ENCODE measurements around the gene PCNX3. TPM values are rescaled to one million over a fixed set of nuclear protein-coding genes. Genes with fewer than 3 reads are reported as not detected.

PCNX3 gene
- total RNA-seq, 2 donors from 2014 or later: 21.8 to 56.7 TPM

GRCh38 chr11:65580756-65581155, 34.8 kb upstream of the PCNX3 start:
- DNase-seq (no peak), ATAC-seq (no peak)
- H3K4me1 ChIP-seq: peaks cover 20% of the 10 kb centered on the region
- WGBS, 2 donors: 95 to 96% methylated on average over 7 to 8 of the region's 8 CpGs
- H3K27ac ChIP-seq: no peak overlapping the region
- TF ChIP-seq CTCF (IDR thresholded peaks at IDR 0.05) (no peak), POLR2A (IDR thresholded peaks at IDR 0.05) (no peak)
- no peaks in the 10 kb centered on the region for H3K9me3 ChIP-seq
- H3K27me3 ChIP-seq: no peaks in the 10 kb centered on the region
- no peak overlapping the region for H3K4me3 ChIP-seq
- peaks cover 0 to 1% of the 10 kb centered on the region in 2 donors for H3K36me3 ChIP-seq (replicated peaks in 1 of 2; ENCODE audit: insufficient read depth in 1 of 2, low read depth in 2 of 2)
- intact Hi-C loops (cut with DNase I): no loop called here

DNA sequence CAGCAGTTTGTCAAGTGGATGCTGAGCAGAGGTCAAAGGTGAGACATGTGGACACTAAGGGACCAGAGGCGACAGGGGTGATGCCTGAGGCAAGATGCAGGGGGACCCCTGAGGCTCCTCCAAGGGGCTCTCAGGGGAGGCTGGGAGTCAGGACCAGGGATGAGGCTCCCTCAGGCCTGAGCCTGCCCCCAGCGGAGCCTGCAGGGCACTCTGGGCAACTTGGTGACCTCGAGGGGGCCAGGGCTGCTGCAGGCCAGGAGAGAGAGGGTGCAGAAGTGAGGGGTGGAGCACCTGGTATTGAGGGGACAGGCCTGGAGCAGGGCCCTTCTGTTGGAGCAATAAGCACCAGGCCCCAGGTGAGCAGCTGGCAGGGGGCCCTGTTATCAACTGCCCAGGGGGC, 33.6 kb upstream of the PCNX3 start:
- Histone ChIP-seq H3K9me3 (no peaks in the 10 kb centered on the region), H3K36me3 (replicated peaks in 1 of 2; ENCODE audit: insufficient read depth in 1 of 2, low read depth in 2 of 2) (peaks cover 0 to 1% of the 10 kb centered on the region in 2 donors), H3K4me1 (peaks cover 10% of the 10 kb centered on the region), H3K4me3 (no peak overlapping the region), H3K27me3 (no peaks in the 10 kb centered on the region), H3K27ac (no peak overlapping the region)
- TF ChIP-seq CTCF (IDR thresholded peaks at IDR 0.05) (no peak), POLR2A (IDR thresholded peaks at IDR 0.05) (no peak)
- no peak for DNase-seq
- 89 to 100% methylated on average over 2 to 3 of the region's 3 CpGs for WGBS, 2 donors
- intact Hi-C loops (cut with DNase I): no loop called here
- no peak for ATAC-seq

DNA sequence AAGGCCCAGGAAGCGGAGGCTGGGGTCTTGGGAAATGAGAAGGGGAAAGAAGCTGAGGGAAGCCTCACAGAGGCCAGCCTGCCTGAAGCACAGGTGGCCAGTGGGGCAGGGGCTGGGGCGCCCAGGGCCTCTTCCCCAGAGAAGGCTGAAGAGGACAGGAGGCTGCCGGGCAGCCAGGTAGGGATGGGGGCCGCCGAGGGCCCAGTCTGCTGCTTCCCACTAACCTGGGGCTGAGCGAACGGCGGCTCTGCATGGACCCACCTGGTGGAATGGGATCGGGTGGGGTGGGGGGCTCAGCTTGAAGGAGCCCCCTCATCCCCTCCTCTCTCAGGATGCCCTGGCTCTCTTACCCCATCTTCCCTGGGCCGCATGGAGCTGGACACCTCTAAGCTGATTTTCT, 32.0 kb upstream of the PCNX3 start:
- Histone ChIP-seq H3K4me3 (no peak overlapping the region), H3K27ac (no peak overlapping the region), H3K9me3 (no peaks in the 10 kb centered on the region), H3K27me3 (no peaks in the 10 kb centered on the region), H3K4me1 (no peaks in the 10 kb centered on the region), H3K36me3 (replicated peaks in 1 of 2; ENCODE audit: insufficient read depth in 1 of 2, low read depth in 2 of 2) (peaks cover 0 to 1% of the 10 kb centered on the region in 2 donors)
- intact Hi-C loops (cut with DNase I): no loop called here
- TF ChIP-seq POLR2A (IDR thresholded peaks at IDR 0.05) (no peak), CTCF (IDR thresholded peaks at IDR 0.05) (no peak)
- no peak for ATAC-seq
- WGBS, 2 donors: 78 to 86% methylated on average over 8 to 10 of the region's 10 CpGs
- DNase-seq: no peak

DNA sequence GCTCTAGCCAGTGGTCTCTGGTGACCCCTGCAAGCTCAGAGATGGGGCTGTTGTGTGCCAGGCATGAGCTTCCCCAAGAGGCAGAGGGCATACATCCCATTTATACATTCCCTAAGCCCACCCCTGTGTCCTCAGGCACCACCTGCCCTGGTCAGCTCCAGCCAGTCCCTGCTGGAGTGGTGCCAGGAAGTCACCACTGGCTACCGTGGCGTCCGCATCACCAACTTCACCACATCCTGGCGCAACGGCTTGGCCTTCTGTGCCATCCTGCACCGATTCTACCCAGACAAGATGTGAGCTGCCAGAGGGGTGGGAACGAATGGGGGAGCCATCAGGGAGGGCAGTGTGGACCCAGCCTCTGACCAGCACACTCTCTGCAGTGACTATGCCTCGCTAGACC, 31.5 kb upstream of the PCNX3 start:
- H3K36me3 ChIP-seq (replicated peaks in 1 of 2; ENCODE audit: insufficient read depth in 1 of 2, low read depth in 2 of 2): peaks cover 0 to 1% of the 10 kb centered on the region in 2 donors
- WGBS, 2 donors: 72 to 82% methylated on average over 6 to 8 of the region's 8 CpGs
- H3K9me3 ChIP-seq: no peaks in the 10 kb centered on the region
- no peak for DNase-seq
- no peaks in the 10 kb centered on the region for H3K27me3 ChIP-seq
- intact Hi-C loops (cut with DNase I): no loop called here
- H3K4me1 ChIP-seq: no peaks in the 10 kb centered on the region
- no peak overlapping the region for H3K27ac ChIP-seq
- H3K4me3 ChIP-seq: no peak overlapping the region
- TF ChIP-seq CTCF (IDR thresholded peaks at IDR 0.05): no peak
- no peak for TF ChIP-seq POLR2A (IDR thresholded peaks at IDR 0.05)
- no peak for ATAC-seq

GRCh38 chr11:65584723-65585171, 30.8 kb upstream of the PCNX3 start:
- H3K27me3 ChIP-seq: no peaks in the 10 kb centered on the region
- TF ChIP-seq CTCF (IDR thresholded peaks at IDR 0.05): no peak
- no peak for TF ChIP-seq POLR2A (IDR thresholded peaks at IDR 0.05)
- WGBS, 2 donors: 35 to 37% methylated on average over 9 to 45 of the region's 46 CpGs
- H3K4me1 ChIP-seq: no peaks in the 10 kb centered on the region
- H3K36me3 ChIP-seq (replicated peaks in 1 of 2; ENCODE audit: insufficient read depth in 1 of 2, low read depth in 2 of 2): peaks cover 0 to 1% of the 10 kb centered on the region in 2 donors
- DNase-seq (peak in 3 of 4 donors; percentile 42 to 48 (median 47)), ATAC-seq (peak; percentile 13)
- no peaks in the 10 kb centered on the region for H3K9me3 ChIP-seq
- H3K27ac ChIP-seq: no peak overlapping the region
- intact Hi-C loops (cut with DNase I): no loop called here
- no peak overlapping the region for H3K4me3 ChIP-seq

All from body of pancreas (tissue), 4 donors.